Activated naive CD8-positive, alpha-beta T cell treated with anti-CD3 and anti-CD28 coated beads, Interleukin-2, amount 50 U/mL, for 16 hours (primary cell): ENCODE results near the gene PADI6.
A peak's percentile ranks its signal among the peaks of the same experiment; 100 is the strongest.

Experiments
- DNase-seq: peaks from one replicate; pipeline ENCODE4 v3.0.0-alpha.2; 2020; ENCODE audit warnings: low read depth, low spot score

PADI6 gene

GRCh38 chr1:17356387-17357026, 15.5 kb upstream of the PADI6 start:
- DNase-seq: peak; percentile 4

GRCh38 chr1:17358557-17358956, 13.4 kb upstream of the PADI6 start:
- no peak for DNase-seq

- DNase-seq: no peak
Measured at GRCh38 chr1:17359031-17359430, 13.0 kb upstream of the PADI6 start.

GRCh38 chr1:17359808-17360207, 12.2 kb upstream of the PADI6 start:
- DNase-seq: no peak

GRCh38 chr1:17360272-17360956, 11.6 kb upstream of the PADI6 start:
- no peak for DNase-seq

GRCh38 chr1:17361687-17362086, 10.3 kb upstream of the PADI6 start:
- DNase-seq: no peak

GRCh38 chr1:17363351-17363750, 8.6 kb upstream of the PADI6 start:
- DNase-seq: no peak

GRCh38 chr1:17363771-17364170, 8.2 kb upstream of the PADI6 start:
- no peak for DNase-seq

- no peak for DNase-seq
Measured at GRCh38 chr1:17365293-17365692, 6.7 kb upstream of the PADI6 start.

GRCh38 chr1:17369466-17369865, 2.5 kb upstream of the PADI6 start:
- no peak for DNase-seq

GRCh38 chr1:17370618-17371017, 1.4 kb upstream of the PADI6 start:
- no peak for DNase-seq

GRCh38 chr1:17372955-17373354, 959 bp downstream of the PADI6 start:
- no peak for DNase-seq

GRCh38 chr1:17375651-17376050, 3.7 kb downstream of the PADI6 start:
- no peak for DNase-seq

- no peak for DNase-seq
Measured at GRCh38 chr1:17377325-17377953, 5.4 kb downstream of the PADI6 start.

GRCh38 chr1:17381161-17381560, 9.2 kb downstream of the PADI6 start:
- no peak for DNase-seq

GRCh38 chr1:17392199-17392740, 20.3 kb downstream of the PADI6 start:
- no peak for DNase-seq

- DNase-seq: no peak
Measured at GRCh38 chr1:17393230-17393629, 21.2 kb downstream of the PADI6 start.

- no peak for DNase-seq
Measured at GRCh38 chr1:17397910-17398695, 26.1 kb downstream of the PADI6 start.

- DNase-seq: no peak
Measured at GRCh38 chr1:17400725-17401341, 28.8 kb downstream of the PADI6 start.

- no peak for DNase-seq
Measured at GRCh38 chr1:17401841-17402240, 29.8 kb downstream of the PADI6 start.

GRCh38 chr1:17403081-17403480, 31.1 kb downstream of the PADI6 start:
- DNase-seq: no peak
